ENCODE data around the gene SMIM8.

DNA sequence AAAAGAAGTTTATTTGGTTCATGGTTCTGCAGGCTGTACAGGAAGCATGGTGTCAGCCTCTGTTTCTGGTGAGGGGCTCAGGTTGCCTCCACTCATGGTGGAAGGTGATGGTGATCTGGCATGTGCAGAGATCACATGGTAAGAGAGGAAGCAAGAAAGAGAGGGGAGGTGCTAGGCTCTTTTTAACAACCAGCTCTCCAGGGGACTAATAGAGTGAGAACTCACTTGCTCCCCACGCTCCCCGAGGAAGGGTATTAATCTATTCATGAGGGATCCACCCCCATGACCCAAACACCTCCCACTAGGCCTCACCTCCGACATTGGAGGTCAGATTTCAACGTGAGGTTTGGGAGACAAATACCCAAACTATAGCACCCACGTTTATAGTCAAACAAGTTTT, 10.6 kb downstream of the SMIM8 start:
- TF ChIP-seq, protein P1, sequence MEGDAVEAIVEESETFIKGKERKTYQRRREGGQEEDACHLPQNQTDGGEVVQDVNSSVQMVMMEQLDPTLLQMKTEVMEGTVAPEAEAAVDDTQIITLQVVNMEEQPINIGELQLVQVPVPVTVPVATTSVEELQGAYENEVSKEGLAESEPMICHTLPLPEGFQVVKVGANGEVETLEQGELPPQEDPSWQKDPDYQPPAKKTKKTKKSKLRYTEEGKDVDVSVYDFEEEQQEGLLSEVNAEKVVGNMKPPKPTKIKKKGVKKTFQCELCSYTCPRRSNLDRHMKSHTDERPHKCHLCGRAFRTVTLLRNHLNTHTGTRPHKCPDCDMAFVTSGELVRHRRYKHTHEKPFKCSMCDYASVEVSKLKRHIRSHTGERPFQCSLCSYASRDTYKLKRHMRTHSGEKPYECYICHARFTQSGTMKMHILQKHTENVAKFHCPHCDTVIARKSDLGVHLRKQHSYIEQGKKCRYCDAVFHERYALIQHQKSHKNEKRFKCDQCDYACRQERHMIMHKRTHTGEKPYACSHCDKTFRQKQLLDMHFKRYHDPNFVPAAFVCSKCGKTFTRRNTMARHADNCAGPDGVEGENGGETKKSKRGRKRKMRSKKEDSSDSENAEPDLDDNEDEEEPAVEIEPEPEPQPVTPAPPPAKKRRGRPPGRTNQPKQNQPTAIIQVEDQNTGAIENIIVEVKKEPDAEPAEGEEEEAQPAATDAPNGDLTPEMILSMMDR (IDR thresholded peaks at IDR 0.05), result no peak
- TF ChIP-seq POLR2A (IDR thresholded peaks at IDR 0.05), result no peak

Measured in Peyer's patch (tissue), 4 donors.